ENCODE results near the gene ITPR3. TPM values are rescaled to one million over a fixed set of nuclear protein-coding genes. Genes with fewer than 3 reads are reported as not detected.

ITPR3 gene
- polyA plus RNA-seq, 1 of the 3 experiments (the other 2 are of a cell fraction), result 8.1 TPM

GRCh38 chr6:33707771-33708170, 86.6 kb downstream of the ITPR3 start:
- TF ChIP-seq FOXJ3 (CRISPR knock-in tag; IDR thresholded peaks at IDR 0.05), result no peak
- Histone ChIP-seq H4K20me1 (ENCODE audit: insufficient read depth) (no peaks in the 10 kb centered on the region), H3K27ac (ENCODE audit: low read depth in 2 of 2, low read length in 1 of 2) (no peak overlapping the region), H3K27me3 (ENCODE audit: insufficient read depth) (no peaks in the 10 kb centered on the region), H3K4me1 (ENCODE audit: control insufficient read depth in 1 of 2, insufficient read depth in 2 of 2, low read depth in 1 of 2, low read length in 1 of 2) (peaks cover 8 to 19% of the 10 kb centered on the region in 2 experiments; a peak in 3 of 4 replicates), H3K4me3 (ENCODE audit: low read depth in 2 of 2, low read length in 1 of 2) (no peak overlapping the region), H3K9me3 (no peaks in the 10 kb centered on the region), H2AFZ (ENCODE audit: low read depth) (no peak overlapping the region), H3K9ac (no peak overlapping the region), H3K79me2 (ENCODE audit: insufficient read depth) (peaks cover 27% of the 10 kb centered on the region; the same call in 1 of the 2 replicates), H3K36me3 (replicated peaks in 1 of 2; ENCODE audit: control insufficient read depth in 1 of 2, insufficient read depth in 2 of 2, low read length in 1 of 2) (peaks cover 7 to 30% of the 10 kb centered on the region in 2 experiments), H3F3A (replicated peaks; ENCODE audit: insufficient read depth) (no peaks in the 10 kb centered on the region), H3K4me2 (no peak overlapping the region), H3K9me2 (no peaks in the 10 kb centered on the region)
- no peak for DNase-seq
- CTCF ChIA-PET, result interaction anchor here (1.0 to 9.7 kb wide), 5 partner anchors 11 to 121 kb away, joined by 3 to 188 read pairs (median 4); no protein-coding TSS in a partner anchor
- POLR2A ChIA-PET, result no interaction called here
- WGBS (ENCODE audit: low lambda C conversion rate), result 98% methylated on average over 5 of the region's 5 CpGs

- Histone ChIP-seq H3K4me2 (no peak overlapping the region), H3K79me2 (ENCODE audit: insufficient read depth) (peaks cover 27% of the 10 kb centered on the region; the same call in 1 of the 2 replicates), H4K20me1 (ENCODE audit: insufficient read depth) (no peaks in the 10 kb centered on the region), H2AFZ (ENCODE audit: low read depth) (no peak overlapping the region), H3K4me3 (ENCODE audit: low read depth in 2 of 2, low read length in 1 of 2) (no peak overlapping the region), H3F3A (replicated peaks; ENCODE audit: insufficient read depth) (no peaks in the 10 kb centered on the region), H3K9ac (no peak overlapping the region), H3K36me3 (replicated peaks in 1 of 2; ENCODE audit: control insufficient read depth in 1 of 2, insufficient read depth in 2 of 2, low read length in 1 of 2) (peaks cover 7 to 30% of the 10 kb centered on the region in 2 experiments), H3K9me3 (no peaks in the 10 kb centered on the region), H3K27ac (ENCODE audit: low read depth in 2 of 2, low read length in 1 of 2) (no peak overlapping the region), H3K27me3 (ENCODE audit: insufficient read depth) (no peaks in the 10 kb centered on the region), H3K9me2 (no peaks in the 10 kb centered on the region), H3K4me1 (ENCODE audit: control insufficient read depth in 1 of 2, insufficient read depth in 2 of 2, low read depth in 1 of 2, low read length in 1 of 2) (peaks cover 8 to 19% of the 10 kb centered on the region in 2 experiments; a peak in 3 of 4 replicates)
- DNase-seq, result no peak
- POLR2A ChIA-PET, result no interaction called here
- CTCF ChIA-PET, result interaction anchor here (1.1 to 9.7 kb wide), 6 partner anchors 7 to 122 kb away, joined by 3 to 188 read pairs (median 4); no protein-coding TSS in a partner anchor
- TF ChIP-seq, protein P1, sequence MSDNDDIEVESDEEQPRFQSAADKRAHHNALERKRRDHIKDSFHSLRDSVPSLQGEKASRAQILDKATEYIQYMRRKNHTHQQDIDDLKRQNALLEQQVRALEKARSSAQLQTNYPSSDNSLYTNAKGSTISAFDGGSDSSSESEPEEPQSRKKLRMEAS (IDR thresholded peaks at IDR 0.05; ENCODE audit: low read depth), result no peak
- TF ChIP-seq CTCF (IDR thresholded peaks at IDR 0.05) (no peak), GABPA (IDR thresholded peaks at IDR 0.05; ENCODE audit: low read depth) (no peak), REST (IDR thresholded peaks at IDR 0.05; ENCODE audit: low read depth, low read length) (no peak), RXRA (IDR thresholded peaks at IDR 0.05; ENCODE audit: borderline replicate concordance, low read depth) (no peak), NFIC (IDR thresholded peaks at IDR 0.05; ENCODE audit: borderline replicate concordance) (no peak), TEAD4 (IDR thresholded peaks at IDR 0.05; ENCODE audit: borderline replicate concordance, insufficient read depth) (no peak), POLR2AphosphoS5 (IDR thresholded peaks at IDR 0.05; ENCODE audit: low read depth, low read length) (no peak), EP300 (IDR thresholded peaks at IDR 0.05; ENCODE audit: borderline replicate concordance in 1 of 2, low read depth in 1 of 2, low read length in 1 of 2) (no peak), FOXM1 (IDR thresholded peaks at IDR 0.05; ENCODE audit: low read depth) (no peak)
- TF ChIP-seq, protein P2, sequence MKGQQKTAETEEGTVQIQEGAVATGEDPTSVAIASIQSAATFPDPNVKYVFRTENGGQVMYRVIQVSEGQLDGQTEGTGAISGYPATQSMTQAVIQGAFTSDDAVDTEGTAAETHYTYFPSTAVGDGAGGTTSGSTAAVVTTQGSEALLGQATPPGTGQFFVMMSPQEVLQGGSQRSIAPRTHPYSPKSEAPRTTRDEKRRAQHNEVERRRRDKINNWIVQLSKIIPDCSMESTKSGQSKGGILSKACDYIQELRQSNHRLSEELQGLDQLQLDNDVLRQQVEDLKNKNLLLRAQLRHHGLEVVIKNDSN (IDR thresholded peaks at IDR 0.05; ENCODE audit: borderline replicate concordance, low read depth), result no peak
- WGBS (ENCODE audit: low lambda C conversion rate), result 92% methylated on average over 10 of the region's 10 CpGs
Measured at GRCh38 chr6:33708516-33709204, 87.5 kb downstream of the ITPR3 start.
